HepG2 (cell line): ENCODE results near the gene NOCT. TPM values are rescaled to one million over a fixed set of nuclear protein-coding genes. Genes with fewer than 3 reads are reported as not detected.
A peak's percentile ranks its signal among the peaks of the same experiment; 100 is the strongest.

ENCODE experiments used
- JUN ChIP-seq: sonication (generic); formaldehyde crosslinking; IDR thresholded peaks from 2 replicates; pipeline ENCODE4 v1.4.0; 2020; ENCODE audit warnings: mild to moderate bottlenecking, missing genetic modification reagents
- MAZ ChIP-seq, 2 experiments: sonication (generic) in 1 of 2; formaldehyde crosslinking in 1 of 2; IDR thresholded peaks; 2 replicates each; pipeline versions ENCODE4 v1.5.0 to v1.6.1; 2012 to 2020; ENCODE audit warnings: low read depth in 2 of 2, mild to moderate bottlenecking in 2 of 2, borderline replicate concordance in 1 of 2, improper control_type of control experiment in 1 of 2, low read length in 1 of 2, missing genetic modification reagents in 1 of 2, moderate library complexity in 1 of 2
- NCOA1 ChIP-seq: sonication (generic); formaldehyde crosslinking; IDR thresholded peaks from 2 replicates; pipeline ENCODE4 v1.9.0; 2021; ENCODE audit warnings: missing genetic modification reagents
- NFE2L1 ChIP-seq: sonication (generic); formaldehyde crosslinking; IDR thresholded peaks from 2 replicates; pipeline ENCODE4 v1.4.0; 2020; ENCODE audit warnings: missing genetic modification reagents, mild to moderate bottlenecking, borderline replicate concordance
- NFE2L2 ChIP-seq: fragments of 150-350 bp; IDR thresholded peaks from 2 replicates; pipeline ENCODE4 v1.6.1; 2014; ENCODE audit warnings: low read length
- RARA ChIP-seq: IDR thresholded peaks from 2 replicates; pipeline ENCODE4 v1.6.1; 2016; ENCODE audit warnings: missing genetic modification reagents, missing compliant biosample characterization
- REL ChIP-seq: sonication (generic); formaldehyde crosslinking; conservative IDR thresholded peaks from 2 replicates; pipeline ENCODE4 v1.8.0; 2022; ENCODE audit warnings: mild to moderate bottlenecking, missing genetic modification reagents, moderate library complexity
- TSC22D2 ChIP-seq: sonication (generic); formaldehyde crosslinking; IDR thresholded peaks from 2 replicates; pipeline ENCODE4 v1.5.1; 2020; ENCODE audit warnings: missing genetic modification reagents, mild to moderate bottlenecking, borderline replicate concordance
- ZBTB38 ChIP-seq: sonication (generic); formaldehyde crosslinking; IDR thresholded peaks from 2 replicates; pipeline ENCODE4 v1.5.1; 2020; ENCODE audit warnings: mild to moderate bottlenecking, missing genetic modification reagents
- ZNF367 ChIP-seq: sonication (generic); formaldehyde crosslinking; IDR thresholded peaks from 2 replicates; pipeline ENCODE4 v1.4.0; 2020; ENCODE audit warnings: missing genetic modification reagents, borderline replicate concordance
- ZNF44 ChIP-seq: sonication (generic); formaldehyde crosslinking; IDR thresholded peaks from 2 replicates; pipeline ENCODE4 v1.5.1; 2020; ENCODE audit warnings: mild to moderate bottlenecking, missing genetic modification reagents
- ZNF652 ChIP-seq: IDR thresholded peaks from 2 replicates; pipeline ENCODE4 v1.6.1; 2016; ENCODE audit warnings: low read depth, borderline replicate concordance
- ZNF670 ChIP-seq: sonication (generic); formaldehyde crosslinking; IDR thresholded peaks from 2 replicates; pipeline ENCODE4 v1.8.0; 2022; ENCODE audit warnings: mild to moderate bottlenecking, missing genetic modification reagents, borderline replicate concordance
- polyA plus RNA-seq, 8 experiments: library from polyadenylated mRNA; depleted of rRNA in 3 of 8; stranded (reverse) in 7 of 8; unstranded in 1 of 8; fragments of >200 nt; fragmentation: Illumina TruSeq in 4 of 8; extraction: Trizol in 4 of 8; gene quantifications; 2 replicates each; pipeline versions ENCODE4 v1.2.1 to v1.2.3, GENCODE V29; 2011 to 2016; ENCODE audit warnings: low read depth in 4 of 8, missing spikeins in 1 of 8, mixed read lengths in 1 of 8; ENCODE audit not compliant: insufficient read depth in 1 of 8
- total RNA-seq, 5 experiments: library from RNA; depleted of rRNA; stranded (reverse); fragments of >200 nt; fragmentation: Illumina TruSeq; extraction: Trizol; gene quantifications; 2 replicates each; pipeline ENCODE4 v1.2.3, GENCODE V29; 2016; ENCODE audit warnings: low read depth in 1 of 5
- TF ChIP-seq, protein P1 (sequence below): sonication (generic); formaldehyde crosslinking; IDR thresholded peaks from 2 replicates; pipeline ENCODE4 v1.4.0; 2020; ENCODE audit warnings: missing genetic modification reagents, borderline replicate concordance
- TF ChIP-seq, protein P2 (sequence below): sonication (generic); formaldehyde crosslinking; IDR thresholded peaks from 2 replicates; pipeline ENCODE4 v1.4.0; 2020; ENCODE audit warnings: missing genetic modification reagents
- TF ChIP-seq, protein P3 (sequence below): IDR thresholded peaks from 2 replicates; pipeline ENCODE4 v1.6.1; 2016; ENCODE audit warnings: missing genetic modification reagents, missing compliant biosample characterization
- TF ChIP-seq, protein P4 (sequence below): sonication (generic); formaldehyde crosslinking; IDR thresholded peaks from 2 replicates; pipeline ENCODE4 v1.4.0; 2020; ENCODE audit warnings: missing genetic modification reagents, mild to moderate bottlenecking, borderline replicate concordance
- TF ChIP-seq, protein P5 (sequence below): sonication (generic); formaldehyde crosslinking; IDR thresholded peaks from 2 replicates; pipeline ENCODE4 v1.4.0; 2020; ENCODE audit warnings: missing genetic modification reagents
- TF ChIP-seq, protein P6 (sequence below): sonication (generic); formaldehyde crosslinking; IDR thresholded peaks from 2 replicates; pipeline ENCODE4 v1.4.0; 2020; ENCODE audit warnings: mild to moderate bottlenecking, missing genetic modification reagents

NOCT gene
- total and polyA plus RNA-seq, 2 of the 13 experiments (the other 11 are each of a cell fraction or from before 2014, with no cell fraction given): 3.6 to 13.1 TPM

DNA sequence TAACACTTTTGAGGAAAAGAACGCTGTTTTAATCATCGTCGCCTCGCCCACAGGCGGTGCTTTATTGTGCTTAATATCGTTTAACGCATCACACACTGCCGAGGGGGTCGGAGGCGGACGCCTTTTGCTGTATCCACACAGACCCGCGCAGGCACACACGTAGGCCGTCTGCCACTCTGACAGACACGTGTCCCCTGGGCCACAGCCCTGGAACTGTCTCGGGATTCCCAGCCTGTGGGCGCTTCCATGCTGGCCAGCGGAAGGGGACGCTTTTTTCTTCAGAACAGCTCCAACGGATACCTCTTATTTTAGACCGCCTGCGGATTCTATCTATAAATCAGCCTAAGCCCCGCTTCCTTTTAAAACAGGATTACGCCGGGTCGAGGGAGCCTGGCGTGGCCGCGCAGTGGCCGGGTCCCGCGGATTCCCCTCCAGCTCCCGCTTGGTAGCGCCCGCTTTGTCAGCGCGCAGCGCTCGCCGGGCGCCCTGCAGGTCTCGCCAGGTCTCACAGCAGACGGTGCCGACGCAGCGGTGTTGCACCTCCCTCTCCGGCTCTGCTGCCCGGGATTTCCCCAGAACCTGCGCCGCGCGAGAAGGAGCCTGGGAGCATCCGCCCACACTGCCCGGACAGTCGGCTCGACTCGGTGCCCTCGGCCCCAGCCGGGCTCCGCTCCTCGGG lies at the start of gene NOCT (continued):
- TF ChIP-seq, protein P1, sequence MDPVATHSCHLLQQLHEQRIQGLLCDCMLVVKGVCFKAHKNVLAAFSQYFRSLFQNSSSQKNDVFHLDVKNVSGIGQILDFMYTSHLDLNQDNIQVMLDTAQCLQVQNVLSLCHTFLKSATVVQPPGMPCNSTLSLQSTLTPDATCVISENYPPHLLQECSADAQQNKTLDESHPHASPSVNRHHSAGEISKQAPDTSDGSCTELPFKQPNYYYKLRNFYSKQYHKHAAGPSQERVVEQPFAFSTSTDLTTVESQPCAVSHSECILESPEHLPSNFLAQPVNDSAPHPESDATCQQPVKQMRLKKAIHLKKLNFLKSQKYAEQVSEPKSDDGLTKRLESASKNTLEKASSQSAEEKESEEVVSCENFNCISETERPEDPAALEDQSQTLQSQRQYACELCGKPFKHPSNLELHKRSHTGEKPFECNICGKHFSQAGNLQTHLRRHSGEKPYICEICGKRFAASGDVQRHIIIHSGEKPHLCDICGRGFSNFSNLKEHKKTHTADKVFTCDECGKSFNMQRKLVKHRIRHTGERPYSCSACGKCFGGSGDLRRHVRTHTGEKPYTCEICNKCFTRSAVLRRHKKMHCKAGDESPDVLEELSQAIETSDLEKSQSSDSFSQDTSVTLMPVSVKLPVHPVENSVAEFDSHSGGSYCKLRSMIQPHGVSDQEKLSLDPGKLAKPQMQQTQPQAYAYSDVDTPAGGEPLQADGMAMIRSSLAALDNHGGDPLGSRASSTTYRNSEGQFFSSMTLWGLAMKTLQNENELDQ (CRISPR knock-in tag): no peak
- TF ChIP-seq, protein P2, sequence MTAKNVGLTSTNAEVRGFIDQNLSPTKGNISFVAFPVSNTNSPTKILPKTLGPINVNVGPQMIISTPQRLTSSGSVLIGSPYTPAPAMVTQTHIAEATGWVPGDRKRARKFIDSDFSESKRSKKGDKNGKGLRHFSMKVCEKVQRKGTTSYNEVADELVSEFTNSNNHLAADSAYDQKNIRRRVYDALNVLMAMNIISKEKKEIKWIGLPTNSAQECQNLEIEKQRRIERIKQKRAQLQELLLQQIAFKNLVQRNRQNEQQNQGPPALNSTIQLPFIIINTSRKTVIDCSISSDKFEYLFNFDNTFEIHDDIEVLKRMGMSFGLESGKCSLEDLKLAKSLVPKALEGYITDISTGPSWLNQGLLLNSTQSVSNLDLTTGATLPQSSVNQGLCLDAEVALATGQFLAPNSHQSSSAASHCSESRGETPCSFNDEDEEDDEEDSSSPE (CRISPR knock-in tag): peak; percentile 66
- TF ChIP-seq REL (peak; percentile 95), RARA (CRISPR knock-in tag) (0 out of 2 replicates have a peak, but pooled peaks have one; percentile 31), NFE2L1 (CRISPR knock-in tag) (no peak), TSC22D2 (no peak), ZNF367 (CRISPR knock-in tag) (no peak; the same call in 1 of the 2 replicates), NFE2L2 (no peak), MAZ (IDR thresholded peaks at IDR 0.05; ENCODE audit: borderline replicate concordance, low read depth, low read length) (no peak), MAZ (CRISPR knock-in tag; IDR thresholded peaks at IDR 0.05; ENCODE audit: low read depth) (peak; percentile 66; the same call in 1 of the 2 replicates), ZNF44 (CRISPR knock-in tag) (no peak), NCOA1 (CRISPR knock-in tag) (no peak), ZNF652 (no peak), ZBTB38 (CRISPR knock-in tag) (no peak), JUN (CRISPR knock-in tag) (no peak), ZNF670 (no peak; the same call in 1 of the 2 replicates)
- TF ChIP-seq, protein P3, sequence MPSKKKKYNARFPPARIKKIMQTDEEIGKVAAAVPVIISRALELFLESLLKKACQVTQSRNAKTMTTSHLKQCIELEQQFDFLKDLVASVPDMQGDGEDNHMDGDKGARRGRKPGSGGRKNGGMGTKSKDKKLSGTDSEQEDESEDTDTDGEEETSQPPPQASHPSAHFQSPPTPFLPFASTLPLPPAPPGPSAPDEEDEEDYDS (CRISPR knock-in tag): peak; percentile 64; the same call in 1 of the 2 replicates
- TF ChIP-seq, protein P4, sequence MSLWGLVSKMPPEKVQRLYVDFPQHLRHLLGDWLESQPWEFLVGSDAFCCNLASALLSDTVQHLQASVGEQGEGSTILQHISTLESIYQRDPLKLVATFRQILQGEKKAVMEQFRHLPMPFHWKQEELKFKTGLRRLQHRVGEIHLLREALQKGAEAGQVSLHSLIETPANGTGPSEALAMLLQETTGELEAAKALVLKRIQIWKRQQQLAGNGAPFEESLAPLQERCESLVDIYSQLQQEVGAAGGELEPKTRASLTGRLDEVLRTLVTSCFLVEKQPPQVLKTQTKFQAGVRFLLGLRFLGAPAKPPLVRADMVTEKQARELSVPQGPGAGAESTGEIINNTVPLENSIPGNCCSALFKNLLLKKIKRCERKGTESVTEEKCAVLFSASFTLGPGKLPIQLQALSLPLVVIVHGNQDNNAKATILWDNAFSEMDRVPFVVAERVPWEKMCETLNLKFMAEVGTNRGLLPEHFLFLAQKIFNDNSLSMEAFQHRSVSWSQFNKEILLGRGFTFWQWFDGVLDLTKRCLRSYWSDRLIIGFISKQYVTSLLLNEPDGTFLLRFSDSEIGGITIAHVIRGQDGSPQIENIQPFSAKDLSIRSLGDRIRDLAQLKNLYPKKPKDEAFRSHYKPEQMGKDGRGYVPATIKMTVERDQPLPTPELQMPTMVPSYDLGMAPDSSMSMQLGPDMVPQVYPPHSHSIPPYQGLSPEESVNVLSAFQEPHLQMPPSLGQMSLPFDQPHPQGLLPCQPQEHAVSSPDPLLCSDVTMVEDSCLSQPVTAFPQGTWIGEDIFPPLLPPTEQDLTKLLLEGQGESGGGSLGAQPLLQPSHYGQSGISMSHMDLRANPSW (CRISPR knock-in tag): 0 out of 2 replicates have a peak, but pooled peaks have one; percentile 51
- TF ChIP-seq, protein P5, sequence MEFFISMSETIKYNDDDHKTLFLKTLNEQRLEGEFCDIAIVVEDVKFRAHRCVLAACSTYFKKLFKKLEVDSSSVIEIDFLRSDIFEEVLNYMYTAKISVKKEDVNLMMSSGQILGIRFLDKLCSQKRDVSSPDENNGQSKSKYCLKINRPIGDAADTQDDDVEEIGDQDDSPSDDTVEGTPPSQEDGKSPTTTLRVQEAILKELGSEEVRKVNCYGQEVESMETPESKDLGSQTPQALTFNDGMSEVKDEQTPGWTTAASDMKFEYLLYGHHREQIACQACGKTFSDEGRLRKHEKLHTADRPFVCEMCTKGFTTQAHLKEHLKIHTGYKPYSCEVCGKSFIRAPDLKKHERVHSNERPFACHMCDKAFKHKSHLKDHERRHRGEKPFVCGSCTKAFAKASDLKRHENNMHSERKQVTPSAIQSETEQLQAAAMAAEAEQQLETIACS: 0 out of 2 replicates have a peak, but pooled peaks have one; percentile 33
- TF ChIP-seq, protein P6, sequence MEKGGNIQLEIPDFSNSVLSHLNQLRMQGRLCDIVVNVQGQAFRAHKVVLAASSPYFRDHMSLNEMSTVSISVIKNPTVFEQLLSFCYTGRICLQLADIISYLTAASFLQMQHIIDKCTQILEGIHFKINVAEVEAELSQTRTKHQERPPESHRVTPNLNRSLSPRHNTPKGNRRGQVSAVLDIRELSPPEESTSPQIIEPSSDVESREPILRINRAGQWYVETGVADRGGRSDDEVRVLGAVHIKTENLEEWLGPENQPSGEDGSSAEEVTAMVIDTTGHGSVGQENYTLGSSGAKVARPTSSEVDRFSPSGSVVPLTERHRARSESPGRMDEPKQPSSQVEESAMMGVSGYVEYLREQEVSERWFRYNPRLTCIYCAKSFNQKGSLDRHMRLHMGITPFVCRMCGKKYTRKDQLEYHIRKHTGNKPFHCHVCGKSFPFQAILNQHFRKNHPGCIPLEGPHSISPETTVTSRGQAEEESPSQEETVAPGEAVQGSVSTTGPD: no peak
